HepG2 (cell line): ENCODE measurements around the gene ZNF275.

Experiments
- FOXC1 ChIP-seq: sonication (generic); formaldehyde crosslinking; IDR thresholded peaks from 2 replicates; pipeline ENCODE4 v1.8.0; 2022; ENCODE audit warnings: mild to moderate bottlenecking, missing genetic modification reagents, borderline replicate concordance
- HBP1 ChIP-seq: IDR thresholded peaks from 2 replicates; pipeline ENCODE4 v1.6.1; 2016; ENCODE audit warnings: low read depth, control low read depth
- PAWR ChIP-seq: sonication (generic); formaldehyde crosslinking; IDR thresholded peaks from 2 replicates; pipeline ENCODE4 v1.4.0; 2020; ENCODE audit warnings: missing genetic modification reagents, mild to moderate bottlenecking, borderline replicate concordance
- POLR2A ChIP-seq, 2 experiments: IDR thresholded peaks; 2 replicates each; pipeline ENCODE4 v1.6.1; 2011; ENCODE audit warnings: low read depth in 2 of 2, low read length in 2 of 2, mild to moderate bottlenecking in 1 of 2, moderate library complexity in 1 of 2; ENCODE audit not compliant: insufficient read depth in 1 of 2
- SRF ChIP-seq: IDR thresholded peaks from 2 replicates; pipeline ENCODE4 v1.6.1; 2011; ENCODE audit warnings: mild to moderate bottlenecking, low read depth, low read length, moderate library complexity
- ZFP36 ChIP-seq: fragments of 150-350 bp; IDR thresholded peaks from 2 replicates; pipeline ENCODE4 v1.6.1; 2018; ENCODE audit warnings: borderline replicate concordance, low read length, low read depth; ENCODE audit not compliant: partially characterized antibody
- ZNF235 ChIP-seq: sonication (generic); formaldehyde crosslinking; IDR thresholded peaks from 2 replicates; pipeline ENCODE4 v1.8.1; 2023; ENCODE audit warnings: mild to moderate bottlenecking, missing genetic modification reagents, borderline replicate concordance
- TF ChIP-seq, protein P1 (sequence below): sonication (generic); formaldehyde crosslinking; IDR thresholded peaks from 2 replicates; pipeline ENCODE4 v1.4.0; 2020; ENCODE audit warnings: missing genetic modification reagents, low read depth, mild to moderate bottlenecking, borderline replicate concordance

DNA sequence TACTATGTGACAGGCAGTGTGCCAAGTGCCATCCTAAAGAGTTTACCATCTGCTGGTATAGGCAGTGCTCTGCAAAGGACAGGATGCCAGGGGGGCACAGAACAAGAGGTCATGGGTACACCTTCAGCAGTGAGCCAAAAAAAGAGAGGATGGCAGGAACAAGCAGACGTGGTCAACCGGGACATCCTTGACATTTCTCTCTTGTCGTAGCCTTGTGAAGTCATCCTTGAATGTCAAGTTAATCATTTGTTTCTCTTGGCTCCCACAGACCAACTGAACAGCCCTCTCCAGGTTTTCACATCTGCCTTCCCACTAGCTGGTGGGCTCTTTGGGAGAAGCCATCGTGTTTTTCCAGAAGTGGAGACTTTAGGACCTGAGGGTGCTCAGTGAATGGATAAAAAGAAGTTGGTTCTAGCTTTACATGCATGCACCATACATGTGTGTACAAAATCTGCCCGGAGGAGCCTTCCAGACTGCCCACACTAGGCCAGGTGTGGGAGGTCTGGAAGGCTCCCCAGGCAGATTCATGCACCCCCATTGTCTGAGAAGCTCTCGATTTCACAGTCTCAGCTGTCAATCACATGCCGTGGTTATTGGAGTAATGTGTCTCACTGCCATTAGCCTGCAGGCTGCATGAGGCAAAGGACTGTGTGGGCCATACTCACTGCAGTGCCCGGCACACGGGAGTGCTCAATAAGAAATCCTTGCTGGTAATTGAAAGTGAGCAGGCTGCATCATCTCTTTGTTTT is 28.8 kb upstream of the ZNF275 start:
- TF ChIP-seq ZNF235 (CRISPR knock-in tag), result no peak
- TF ChIP-seq, protein P1, sequence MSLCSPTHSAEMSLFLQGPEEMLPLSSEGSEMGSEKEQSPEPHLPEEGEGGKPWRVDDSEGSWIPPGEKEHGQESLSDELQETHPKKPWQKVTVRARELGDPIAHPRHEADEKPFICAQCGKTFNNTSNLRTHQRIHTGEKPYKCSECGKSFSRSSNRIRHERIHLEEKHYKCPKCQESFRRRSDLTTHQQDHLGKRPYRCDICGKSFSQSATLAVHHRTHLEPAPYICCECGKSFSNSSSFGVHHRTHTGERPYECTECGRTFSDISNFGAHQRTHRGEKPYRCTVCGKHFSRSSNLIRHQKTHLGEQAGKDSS, result no peak
- no peak for TF ChIP-seq ZFP36
- no peak for TF ChIP-seq PAWR (CRISPR knock-in tag)
- TF ChIP-seq POLR2A (IDR thresholded peaks at IDR 0.05; ENCODE audit: insufficient read depth in 1 of 2, low read depth in 2 of 2, low read length in 2 of 2), result no peak
- TF ChIP-seq HBP1, result no peak
- no peak for TF ChIP-seq SRF
- TF ChIP-seq FOXC1, result no peak
